Measurements from ENCODE around the gene ZNF385C. TPM values are rescaled to one million over a fixed set of nuclear protein-coding genes. Genes with fewer than 3 reads are reported as not detected.

ZNF385C gene
- total and polyA plus RNA-seq, 3 donors from 2014 or later = 17.9 to 26.6 (median 21.4) TPM

- Histone ChIP-seq H3K36me3 (ENCODE audit: low read depth, missing control alignments) (no peaks in the 10 kb centered on the region), H3K27me3 (no peaks in the 10 kb centered on the region), H3K27ac (no peak overlapping the region), H3K4me3 (no peak overlapping the region), H3K4me1 (peaks cover 4% of the 10 kb centered on the region), H3K9me3 (no peaks in the 10 kb centered on the region)
- no peak for DNase-seq
- no peak for TF ChIP-seq POLR2A (IDR thresholded peaks at IDR 0.05)
- TF ChIP-seq CTCF (IDR thresholded peaks at IDR 0.05) = no peak
- intact Hi-C loops (cut with DNase I; ENCODE audit: low total_unique reads) = no loop called here
- 87 to 94% methylated on average over 13 to 20 of the region's 20 CpGs for WGBS, 2 donors
Observed at GRCh38 chr17:42042598-42043319, 55.5 kb downstream of the ZNF385C start.

DNA sequence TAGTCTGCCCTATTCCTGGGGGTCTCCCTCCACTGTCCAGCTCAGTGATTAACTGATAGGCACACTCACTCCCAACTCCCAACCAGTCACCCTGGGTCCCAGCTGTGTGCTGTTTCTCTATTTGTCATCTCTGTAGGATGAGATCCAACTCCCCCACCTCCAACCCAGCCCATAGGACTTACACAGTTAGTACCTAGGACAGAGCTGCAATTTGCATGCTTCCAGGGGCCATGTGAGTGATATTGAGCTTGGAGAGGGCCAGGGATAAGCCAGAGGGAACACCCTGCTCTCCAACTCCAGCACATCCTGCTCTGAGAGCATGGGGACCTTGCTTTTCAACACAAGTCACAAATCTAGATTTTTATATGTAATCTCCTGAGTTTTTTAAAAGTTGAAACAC, 56.7 kb downstream of the ZNF385C start:
- intact Hi-C loops (cut with DNase I; ENCODE audit: low total_unique reads) = no loop called here
- H3K27me3 ChIP-seq = no peaks in the 10 kb centered on the region

GRCh38 chr17:42040818-42041217, 57.5 kb downstream of the ZNF385C start:
- 93% methylated on average over 8 to 10 of the region's 10 CpGs for WGBS, 2 donors
- Histone ChIP-seq H3K4me3 (no peak overlapping the region), H3K4me1 (peaks cover 3% of the 10 kb centered on the region), H3K36me3 (ENCODE audit: low read depth, missing control alignments) (no peaks in the 10 kb centered on the region), H3K9me3 (no peaks in the 10 kb centered on the region), H3K27me3 (no peaks in the 10 kb centered on the region), H3K27ac (no peak overlapping the region)
- intact Hi-C loops (cut with DNase I; ENCODE audit: low total_unique reads) = no loop called here
- DNase-seq = no peak
- TF ChIP-seq CTCF (IDR thresholded peaks at IDR 0.05) = no peak
- no peak for TF ChIP-seq POLR2A (IDR thresholded peaks at IDR 0.05)

More for the DNA sequence above, 56.7 kb downstream of the ZNF385C start:
- H3K27ac ChIP-seq = no peak overlapping the region
- no peak for DNase-seq
- H3K4me1 ChIP-seq = peaks cover 4% of the 10 kb centered on the region
- no peak overlapping the region for H3K4me3 ChIP-seq
- TF ChIP-seq CTCF (IDR thresholded peaks at IDR 0.05) (no peak), POLR2A (IDR thresholded peaks at IDR 0.05) (no peak)
- no peaks in the 10 kb centered on the region for H3K36me3 ChIP-seq (ENCODE audit: low read depth, missing control alignments)
- H3K9me3 ChIP-seq = no peaks in the 10 kb centered on the region

DNA sequence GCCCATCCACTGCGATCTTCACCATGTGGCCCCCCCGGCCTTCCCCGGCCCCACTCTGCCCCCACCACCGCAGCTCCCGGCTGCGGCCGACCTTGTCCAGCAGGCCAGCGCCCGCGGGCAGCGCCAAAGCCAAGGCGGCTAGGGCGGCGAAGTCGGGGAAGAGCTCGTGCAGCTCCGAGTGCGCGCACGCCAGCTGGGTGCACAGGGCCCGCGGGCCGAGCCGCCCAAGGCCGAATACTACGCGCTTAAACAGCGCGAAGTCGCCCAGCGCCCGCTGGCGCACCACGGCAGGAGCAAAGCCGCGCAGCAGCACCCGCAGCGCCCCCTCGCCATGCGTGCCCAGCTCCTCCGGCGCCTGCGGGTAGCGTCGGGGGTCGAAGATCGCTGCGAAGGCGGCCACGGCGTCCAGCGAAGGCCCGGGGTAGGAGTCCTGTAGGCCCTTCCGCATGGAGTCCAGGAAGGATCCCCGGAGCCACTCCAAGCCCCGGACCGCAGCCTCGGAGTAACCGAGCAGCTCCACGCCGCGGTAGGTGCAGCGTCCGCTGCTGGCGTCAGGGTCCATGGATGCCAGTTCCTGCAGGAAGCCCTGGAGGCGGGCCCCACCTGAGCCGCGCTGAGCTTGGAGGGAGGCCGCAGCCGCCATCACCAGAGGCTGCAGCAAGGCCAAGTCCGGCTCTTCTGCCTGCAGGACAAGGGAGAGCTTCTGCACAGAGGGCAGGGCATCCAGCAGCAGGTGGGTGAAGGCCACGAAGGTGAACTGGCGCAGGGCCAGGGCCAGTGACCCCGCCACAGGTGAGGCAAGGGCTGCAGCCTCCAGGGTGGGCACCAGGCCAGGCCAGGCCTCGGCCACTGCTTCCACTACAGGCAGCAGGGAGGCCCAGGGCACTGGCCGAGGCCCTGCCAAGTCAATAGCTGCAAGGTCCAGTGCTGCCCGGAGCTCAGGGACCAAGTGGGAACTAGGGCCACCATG, 58.2 kb downstream of the ZNF385C start:
- TF ChIP-seq POLR2A (IDR thresholded peaks at IDR 0.05) (no peak), CTCF (IDR thresholded peaks at IDR 0.05) (no peak)
- intact Hi-C loops (cut with DNase I; ENCODE audit: low total_unique reads) = no loop called here
- no peaks in the 10 kb centered on the region for H3K36me3 ChIP-seq (ENCODE audit: low read depth, missing control alignments)
- H3K9me3 ChIP-seq = no peaks in the 10 kb centered on the region
- no peaks in the 10 kb centered on the region for H3K4me1 ChIP-seq
- H3K27me3 ChIP-seq = no peaks in the 10 kb centered on the region
- no peak for DNase-seq
- peak overlapping the region; percentile 26 to 61 for H3K4me3 ChIP-seq
- H3K27ac ChIP-seq = no peak overlapping the region
- 71% methylated on average over 76 of the region's 77 CpGs; no CpG with 5 or more reads in 1 of the 2 donors for WGBS, 2 donors

Data from testis (tissue), 3 donors.